CD14-positive monocyte (primary cell): ENCODE measurements around the gene ITPRIP. TPM values are rescaled to one million over a fixed set of nuclear protein-coding genes. Genes with fewer than 3 reads are reported as not detected.

Source experiments
- DNase-seq, 3 donors: peaks; one replicate each; pipeline ENCODE4 v3.0.0-alpha.2; 2011 to 2022
- H2AFZ ChIP-seq: 2 replicates; pipeline ENCODE4 v1.6.0; 2012; ENCODE audit warnings: mild to moderate bottlenecking, low read depth, low read length, inconsistent platforms; ENCODE audit not compliant: insufficient read depth, poor library complexity, severe bottlenecking
- H3K27ac ChIP-seq, 2 donors: 1 replicate in 1 of 2; 2 replicates in 1 of 2; pipeline ENCODE4 v1.5.1; 2012 to 2013; ENCODE audit warnings: low read length in 2 of 2, control low read depth in 1 of 2, inconsistent platforms in 1 of 2, low read depth in 1 of 2, mild to moderate bottlenecking in 1 of 2
- H3K27me3 ChIP-seq, 2 donors: one replicate each; pipeline versions ENCODE4 v1.6.0 to v1.6.1; 2011 to 2013; ENCODE audit warnings: low read length in 2 of 2; ENCODE audit not compliant: control insufficient read depth in 2 of 2, insufficient read depth in 2 of 2
- H3K36me3 ChIP-seq, 2 donors: replicated peaks in 1 of 2; 1 replicate in 1 of 2; 2 replicates in 1 of 2; pipeline versions ENCODE4 v1.5.1 to v1.6.1; 2012 to 2013; ENCODE audit warnings: low read length in 2 of 2, control low read depth in 1 of 2, inconsistent platforms in 1 of 2, mild to moderate bottlenecking in 1 of 2; ENCODE audit not compliant: insufficient read depth in 2 of 2, control insufficient read depth in 1 of 2
- H3K4me1 ChIP-seq, 2 donors: 1 replicate in 1 of 2; 2 replicates in 1 of 2; pipeline versions ENCODE4 v1.5.1 to v1.6.1; 2012 to 2013; ENCODE audit warnings: low read length in 2 of 2, control low read depth in 1 of 2, inconsistent platforms in 1 of 2, mild to moderate bottlenecking in 1 of 2, moderate library complexity in 1 of 2; ENCODE audit not compliant: insufficient read depth in 2 of 2, control insufficient read depth in 1 of 2
- H3K4me2 ChIP-seq: replicated peaks from 2 replicates; pipeline ENCODE3; 2012; ENCODE audit warnings: low read length, moderate library complexity, mild to moderate bottlenecking; ENCODE audit not compliant: poor library complexity, severe bottlenecking; ENCODE audit errors: extremely low read depth
- H3K4me3 ChIP-seq, 3 experiments: fragments of 200-600 bp in 1 of 3; sonication (generic) in 1 of 3; replicated peaks in 1 of 3; 1 replicate in 2 of 3; 2 replicates in 1 of 3; pipeline ENCODE4 v1.5.1; 2011 to 2013; ENCODE audit warnings: low read length in 3 of 3, mild to moderate bottlenecking in 3 of 3, control low read depth in 2 of 3, low read depth in 2 of 3, inconsistent platforms in 1 of 3, moderate library complexity in 1 of 3
- H3K79me2 ChIP-seq: 2 replicates; pipeline ENCODE4 v1.6.0; 2012; ENCODE audit warnings: mild to moderate bottlenecking, control low read depth, inconsistent platforms, low read length, moderate library complexity; ENCODE audit not compliant: insufficient read depth
- H3K9ac ChIP-seq: 2 replicates; pipeline ENCODE4 v1.6.0; 2017; ENCODE audit warnings: low read length, mild to moderate bottlenecking; ENCODE audit not compliant: insufficient read depth, poor library complexity, severe bottlenecking
- H3K9me3 ChIP-seq, 2 donors: replicated peaks in 1 of 2; 1 replicate in 1 of 2; 2 replicates in 1 of 2; pipeline versions ENCODE4 v1.5.1 to v1.6.1; 2012 to 2013; ENCODE audit warnings: low read length in 2 of 2, control low read depth in 1 of 2; ENCODE audit not compliant: control insufficient read depth in 1 of 2, insufficient read depth in 1 of 2
- H4K20me1 ChIP-seq: 2 replicates; pipeline ENCODE4 v1.6.0; 2012; ENCODE audit warnings: mild to moderate bottlenecking, low read length, control low read depth, moderate library complexity; ENCODE audit not compliant: insufficient read depth
- H3K27ac Mint-ChIP-seq, 7 donors: one replicate each; pipeline ENCODE4 v1.8.0; 2020; ENCODE audit warnings: mild to moderate bottlenecking in 7 of 7, mixed read lengths in 7 of 7, moderate library complexity in 6 of 7, inconsistent platforms in 2 of 7
- H3K27me3 Mint-ChIP-seq, 3 donors: one replicate each; pipeline ENCODE4 v1.8.0; 2021 to 2022; ENCODE audit warnings: low read depth in 3 of 3, mild to moderate bottlenecking in 3 of 3, mixed read lengths in 3 of 3, moderate library complexity in 3 of 3, inconsistent platforms in 1 of 3
- H3K36me3 Mint-ChIP-seq, 2 donors: one replicate each; pipeline ENCODE4 v1.8.0; 2020; ENCODE audit warnings: mixed read lengths in 2 of 2, inconsistent platforms in 1 of 2, mild to moderate bottlenecking in 1 of 2
- H3K4me1 Mint-ChIP-seq: one replicate; pipeline ENCODE4 v1.8.0; 2020; ENCODE audit warnings: mild to moderate bottlenecking, mixed read lengths
- H3K4me3 Mint-ChIP-seq, 2 donors: one replicate each; pipeline ENCODE4 v1.8.0; 2020; ENCODE audit warnings: mild to moderate bottlenecking in 2 of 2, mixed read lengths in 2 of 2, moderate library complexity in 1 of 2
- H3K9me3 Mint-ChIP-seq, 7 donors: one replicate each; pipeline ENCODE4 v1.8.0; 2020 to 2022; ENCODE audit warnings: mixed read lengths in 7 of 7, mild to moderate bottlenecking in 6 of 7, moderate library complexity in 6 of 7, inconsistent platforms in 2 of 7
- WGBS: methylation state at CpG from one replicate; pipeline ENCODE4 v1.1.5; 2013; ENCODE audit warnings: missing lambda C conversion rate; ENCODE audit not compliant: insufficient coverage; 5-methylcytosine and 5-hydroxymethylcytosine counted together
- intact Hi-C, 2 donors: fragments of 100-400 bp; cut with micrococcal nuclease; formaldehyde crosslinking; loops; one replicate each; pipeline versions ENCODE4 v1.15.0 to v1.15.1; 2023
- polyA plus RNA-seq, 3 donors: library from polyadenylated mRNA; depleted of rRNA in 1 of 3; unstranded in 2 of 3; stranded (reverse) in 1 of 3; fragments of 300-500 nt in 2 of 3; fragments of >200 nt in 1 of 3; fragmentation: Illumina TruSeq in 2 of 3; gene quantifications; 1 replicate in 2 of 3; 2 replicates in 1 of 3; pipeline ENCODE4 v1.2.3, GENCODE V29; 2012 to 2021
- TF ChIP-seq, protein P1 (sequence below): fragments of 200-600 bp; IDR thresholded peaks from one replicate; pipeline ENCODE4 v1.8.0; 2022; ENCODE audit warnings: antibody characterized with exemption, mild to moderate bottlenecking

The ITPRIP gene
- polyA plus RNA-seq, 3 donors = 27.5 to 76.6 (median 35.7) TPM

- Histone ChIP-seq H2AFZ (no peak overlapping the region), H3K27me3 (no peaks in the 10 kb centered on the region), H4K20me1 (peaks cover 53% of the 10 kb centered on the region), H3K4me2 (no peak overlapping the region), H3K27ac (no peak overlapping the region), H3K4me1 (peaks cover 25% of the 10 kb centered on the region in 2 donors), H3K9me3 (peaks cover 0 to 3% of the 10 kb centered on the region in 2 donors), H3K4me3 (no peak overlapping the region), H3K9ac (no peak overlapping the region), H3K36me3 (peaks cover 20 to 41% of the 10 kb centered on the region in 2 donors), H3K79me2 (peaks cover 21% of the 10 kb centered on the region)
- Mint-ChIP-seq H3K36me3 (peaks cover 39 to 41% of the 10 kb centered on the region in 2 donors), H3K4me3 (no peak overlapping the region), H3K27me3 (peaks cover 0 to 4% (median 2%) of the 10 kb centered on the region in 3 donors), H3K4me1 (peaks cover 49% of the 10 kb centered on the region), H3K27ac (peak overlapping the region in 2 of 7 donors; percentile 34 to 45), H3K9me3 (peaks cover 2 to 5% (median 4%) of the 10 kb centered on the region in 7 donors)
- WGBS = 83% methylated on average over 3 of the region's 3 CpGs
- TF ChIP-seq, protein P1, sequence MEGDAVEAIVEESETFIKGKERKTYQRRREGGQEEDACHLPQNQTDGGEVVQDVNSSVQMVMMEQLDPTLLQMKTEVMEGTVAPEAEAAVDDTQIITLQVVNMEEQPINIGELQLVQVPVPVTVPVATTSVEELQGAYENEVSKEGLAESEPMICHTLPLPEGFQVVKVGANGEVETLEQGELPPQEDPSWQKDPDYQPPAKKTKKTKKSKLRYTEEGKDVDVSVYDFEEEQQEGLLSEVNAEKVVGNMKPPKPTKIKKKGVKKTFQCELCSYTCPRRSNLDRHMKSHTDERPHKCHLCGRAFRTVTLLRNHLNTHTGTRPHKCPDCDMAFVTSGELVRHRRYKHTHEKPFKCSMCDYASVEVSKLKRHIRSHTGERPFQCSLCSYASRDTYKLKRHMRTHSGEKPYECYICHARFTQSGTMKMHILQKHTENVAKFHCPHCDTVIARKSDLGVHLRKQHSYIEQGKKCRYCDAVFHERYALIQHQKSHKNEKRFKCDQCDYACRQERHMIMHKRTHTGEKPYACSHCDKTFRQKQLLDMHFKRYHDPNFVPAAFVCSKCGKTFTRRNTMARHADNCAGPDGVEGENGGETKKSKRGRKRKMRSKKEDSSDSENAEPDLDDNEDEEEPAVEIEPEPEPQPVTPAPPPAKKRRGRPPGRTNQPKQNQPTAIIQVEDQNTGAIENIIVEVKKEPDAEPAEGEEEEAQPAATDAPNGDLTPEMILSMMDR = no peak
- intact Hi-C loops = loop anchor here in 1 of 2 donors (5.0 to 10.0 kb wide), 2 partner anchors 40 to 268 kb away; no protein-coding TSS in a partner anchor
- peak in 1 of 3 donors; percentile 29 for DNase-seq
Measured at GRCh38 chr10:104306897-104307296, 31.4 kb downstream of the ITPRIP start.

GRCh38 chr10:104304927-104305326, 33.3 kb downstream of the ITPRIP start:
- H2AFZ ChIP-seq = no peak overlapping the region
- no peak overlapping the region for H3K9ac ChIP-seq
- 74% methylated on average over 4 of the region's 8 CpGs for WGBS
- H3K4me3 Mint-ChIP-seq = no peak overlapping the region
- H3K36me3 ChIP-seq = peaks cover 2 to 21% of the 10 kb centered on the region in 2 donors
- H3K4me3 ChIP-seq = no peak overlapping the region
- H3K4me2 ChIP-seq = no peak overlapping the region
- H3K27me3 Mint-ChIP-seq = peaks cover 0 to 4% (median 2%) of the 10 kb centered on the region in 3 donors
- peaks cover under 1% of the 10 kb centered on the region for H3K79me2 ChIP-seq
- H3K27ac Mint-ChIP-seq = peak overlapping the region in 2 of 7 donors; percentile 12 to 77
- TF ChIP-seq, protein P1 = no peak
- H4K20me1 ChIP-seq = peaks cover 33% of the 10 kb centered on the region
- no peak overlapping the region for H3K27ac ChIP-seq
- intact Hi-C loops = loop anchor here in 1 of 2 donors (5.0 to 10.0 kb wide), 2 partner anchors 42 to 270 kb away; no protein-coding TSS in a partner anchor
- H3K36me3 Mint-ChIP-seq = peaks cover 19 to 23% of the 10 kb centered on the region in 2 donors
- no peaks in the 10 kb centered on the region for H3K27me3 ChIP-seq
- H3K4me1 Mint-ChIP-seq = peaks cover 54% of the 10 kb centered on the region
- peaks cover 0 to 6% of the 10 kb centered on the region in 2 donors for H3K9me3 ChIP-seq
- DNase-seq = no peak
- H3K4me1 ChIP-seq = peaks cover 33% of the 10 kb centered on the region in 2 donors
- peaks cover 6 to 9% (median 8%) of the 10 kb centered on the region in 7 donors for H3K9me3 Mint-ChIP-seq
